K562 (cell line): ENCODE measurements around the gene KMT2D. TPM values are rescaled to one million over a fixed set of nuclear protein-coding genes. Genes with fewer than 3 reads are reported as not detected.

Experiments used
- ATAC-seq: fragments of 200-7000 bp; cut with Tn5 transposase; 3 replicates; pipeline ENCODE4 v1.9.1; 2020; ENCODE audit warnings: moderate library complexity
- BruUV-seq: library from RNA; stranded (reverse); fragments of 400-500 nt; replicated peaks from 2 replicates; lab custom pipeline; 2021; lab: Mats Ljungman, UMichigan
- CTCF ChIA-PET: fragments of 300-600 bp; formaldehyde crosslinking; extraction: SDS; loops from one replicate; lab custom pipeline; 2021; ENCODE audit warnings: low intra/inter-chr PET ratio; lab: Yijun Ruan, JAX
- POLR2A ChIA-PET: fragments of 300-600, 350-650 bp; sonication (Branson Sonifier 250); formaldehyde crosslinking; extraction: SDS; loops from one replicate; lab custom pipeline; 2021; ENCODE audit warnings: antibody characterized with exemption, inconsistent platforms; lab: Yijun Ruan, JAX
- DNase-seq, 4 experiments: peaks; one replicate each; pipeline versions ENCODE4 v3.0.0 to v3.0.0-alpha.2; 2011 to 2018; ENCODE audit warnings: low spot score in 3 of 4, mixed read lengths in 3 of 4; ENCODE audit errors: extremely low read depth in 1 of 4
- FAIRE-seq: peaks from 2 replicates; lab custom pipeline; 2011; peaks lifted over from hg19 to GRCh38; lab: Jason Lieb, UNC
- H2AFZ ChIP-seq: 2 replicates; pipeline ENCODE4 v1.6.0; 2011; ENCODE audit warnings: low read depth, low read length, control low read depth, inconsistent platforms
- H3K27ac ChIP-seq: fragments of 200-600 bp; 3 replicates; pipeline ENCODE4 v1.8.0; 2011; ENCODE audit warnings: low read depth, mild to moderate bottlenecking, control low read depth, inconsistent platforms, low read length, moderate library complexity, mixed read lengths; ENCODE audit errors: extremely low read depth
- H3K27me3 ChIP-seq, 2 experiments: fragments of 300-600 bp in 1 of 2; 2 replicates in 1 of 2; 3 replicates in 1 of 2; pipeline versions ENCODE4 v1.6.0 to v1.8.0; 2011; ENCODE audit warnings: inconsistent platforms in 2 of 2, low read length in 2 of 2, mild to moderate bottlenecking in 1 of 2, mixed read lengths in 1 of 2, moderate library complexity in 1 of 2; ENCODE audit not compliant: control insufficient read depth in 2 of 2, insufficient read depth in 2 of 2
- H3K36me3 ChIP-seq: fragments of 300-600 bp; 3 replicates; pipeline ENCODE4 v1.8.0; 2011; ENCODE audit warnings: mild to moderate bottlenecking, low read length, inconsistent platforms; ENCODE audit not compliant: control insufficient read depth, insufficient read depth
- H3K4me1 ChIP-seq, 2 experiments: fragments of 200-600 bp in 1 of 2; replicated peaks in 1 of 2; 2 replicates in 1 of 2; 3 replicates in 1 of 2; pipeline versions ENCODE4 v1.5.1 to v1.8.0; 2011; ENCODE audit warnings: inconsistent platforms in 2 of 2, low read length in 2 of 2, mild to moderate bottlenecking in 1 of 2, mixed read lengths in 1 of 2, moderate library complexity in 1 of 2; ENCODE audit not compliant: control insufficient read depth in 2 of 2, insufficient read depth in 2 of 2
- H3K4me2 ChIP-seq: 2 replicates; pipeline ENCODE4 v1.6.1; 2011; ENCODE audit warnings: low read length, control low read depth, inconsistent platforms, mixed read lengths; ENCODE audit not compliant: insufficient read depth
- H3K4me3 ChIP-seq: fragments of 200-600 bp; sonication (generic), shearing (Covaris generic); 2 replicates; pipeline ENCODE4 v1.5.1; 2016; ENCODE audit warnings: control low read depth, inconsistent platforms
- H3K79me2 ChIP-seq: fragments of 200-600 bp; 3 replicates; pipeline ENCODE4 v1.8.0; 2011; ENCODE audit warnings: low read length, inconsistent platforms; ENCODE audit not compliant: control insufficient read depth, insufficient read depth
- H3K9ac ChIP-seq, 2 experiments: 2 replicates each; pipeline versions ENCODE4 v1.6.0 to v1.6.1; 2011; ENCODE audit warnings: low read depth in 2 of 2, low read length in 2 of 2, control low read depth in 1 of 2, inconsistent platforms in 1 of 2, mild to moderate bottlenecking in 1 of 2, mixed read lengths in 1 of 2; ENCODE audit not compliant: insufficient read depth in 1 of 2
- H3K9me1 ChIP-seq: one replicate; pipeline ENCODE4 v1.6.0; 2011; ENCODE audit warnings: inconsistent platforms, mild to moderate bottlenecking, low read length, moderate library complexity; ENCODE audit not compliant: control insufficient read depth, insufficient read depth
- H3K9me3 ChIP-seq: replicated peaks from 2 replicates; pipeline ENCODE4 v1.5.1; 2011; ENCODE audit warnings: low read depth, low read length, inconsistent platforms; ENCODE audit not compliant: control insufficient read depth, insufficient read depth
- H4K20me1 ChIP-seq: replicated peaks from 2 replicates; pipeline ENCODE4 v1.6.1; 2011; ENCODE audit warnings: low read length, inconsistent platforms, mixed read lengths; ENCODE audit not compliant: control insufficient read depth, insufficient read depth
- BCL6 ChIP-seq: fragments of 250-450 bp; sonication (Bioruptor Pico); IDR thresholded peaks from 2 replicates; pipeline ENCODE4 v1.4.0; 2020
- CBFA2T3 ChIP-seq: fragments of 450-650 bp; IDR thresholded peaks from 2 replicates; pipeline ENCODE4 v1.6.1; 2017
- DIDO1 ChIP-seq: fragments of 450-650 bp; IDR thresholded peaks from 2 replicates; pipeline ENCODE4 v1.6.1; 2016; ENCODE audit warnings: low read depth, missing biosample characterization, missing genetic modification characterization
- EP400 ChIP-seq: fragments of 450-650 bp; IDR thresholded peaks from 2 replicates; pipeline ENCODE4 v1.6.1; 2017; ENCODE audit warnings: antibody characterized with exemption, mild to moderate bottlenecking, moderate library complexity
- MXI1 ChIP-seq: IDR thresholded peaks from 2 replicates; pipeline ENCODE4 v1.6.1; 2011; ENCODE audit warnings: low read depth, mild to moderate bottlenecking, improper control_type of control experiment, low read length
- PTTG1 ChIP-seq: fragments of 450-650 bp; IDR thresholded peaks from 2 replicates; pipeline ENCODE4 v1.6.1; 2016; ENCODE audit warnings: low read depth, mild to moderate bottlenecking, missing genetic modification characterization, missing compliant biosample characterization
- PYGO2 ChIP-seq: fragments of 450-650 bp; IDR thresholded peaks from 2 replicates; pipeline ENCODE4 v1.6.1; 2016; ENCODE audit warnings: mild to moderate bottlenecking, missing genetic modification characterization, moderate library complexity, missing compliant biosample characterization
- RBM14 ChIP-seq: fragments of 200-400 bp; formaldehyde crosslinking; IDR thresholded peaks from 2 replicates; pipeline ENCODE4 v1.6.1; 2018; ENCODE audit warnings: low read depth, mild to moderate bottlenecking, low read length, moderate library complexity, borderline replicate concordance; ENCODE audit not compliant: insufficient read depth
- SOX6 ChIP-seq: fragments of 450-650 bp; IDR thresholded peaks from 2 replicates; pipeline ENCODE4 v1.6.1; 2014; ENCODE audit warnings: mild to moderate bottlenecking
- ZBED1 ChIP-seq: IDR thresholded peaks from 2 replicates; pipeline ENCODE4 v1.6.1; 2014
- ZNF24 ChIP-seq: fragments of 450-650 bp; IDR thresholded peaks from 2 replicates; pipeline ENCODE4 v1.6.1; 2016
- ZNF551 ChIP-seq: fragments of 250-450 bp; sonication (Bioruptor Pico); IDR thresholded peaks from 2 replicates; pipeline ENCODE4 v1.5.0; 2021; ENCODE audit warnings: mild to moderate bottlenecking, moderate library complexity
- WGBS: fragments of 100-300 bp; shearing (Covaris generic); methylation state at CpG from one replicate; pipeline ENCODE4 v1.1.6; 2016; ENCODE audit warnings: low coverage, mixed read lengths; ENCODE audit not compliant: insufficient coverage; ENCODE audit errors: missing lambda C conversion rate; 5-methylcytosine and 5-hydroxymethylcytosine counted together
- in situ Hi-C: fragments of 300-500 bp; cut with MboI; formaldehyde crosslinking; loops from 4 replicates; pipeline ENCODE4 v1.15.0; 2018; ENCODE audit warnings: inconsistent platforms, mixed read lengths
- intact Hi-C: fragments of 100-400 bp; cut with micrococcal nuclease; formaldehyde crosslinking; loops from 2 replicates; pipeline ENCODE4 v1.14.2; 2022
- polyA plus RNA-seq, 8 experiments: library from polyadenylated mRNA; depleted of rRNA in 4 of 8; stranded (reverse) in 5 of 8; unstranded in 3 of 8; fragments of >200 nt; fragmentation: Nextera tagmentation in 2 of 8; fragmentation: Illumina TruSeq in 1 of 8; extraction: Ambion mirVana in 2 of 8; extraction: Trizol in 1 of 8; gene quantifications; 2 replicates each; pipeline versions ENCODE4 v1.2.1 to v1.2.3, GENCODE V29; 2011 to 2014; ENCODE audit warnings: inconsistent platforms in 1 of 8, missing spikeins in 1 of 8
- total RNA-seq, 7 experiments: library from RNA; depleted of rRNA in 6 of 7; stranded (reverse); fragments of >200 nt in 6 of 7; fragmentation: Illumina TruSeq in 2 of 7; extraction: Trizol in 2 of 7; gene quantifications; 2 replicates each; pipeline versions ENCODE4 v1.2.1 to v1.2.3, GENCODE V29; 2011 to 2021; ENCODE audit warnings: low replicate concordance in 1 of 7
- TF ChIP-seq, protein P1 (sequence below): fragments of 200-600 bp; sonication (generic); IDR thresholded peaks from one replicate; pipeline ENCODE4 v1.6.1; 2012; ENCODE audit warnings: mild to moderate bottlenecking, low read depth, low read length, inconsistent platforms

The KMT2D gene
- total and polyA plus RNA-seq, 9 of the 15 experiments (the other 6 are each of a cell fraction or from before 2014, with no cell fraction given), result 0.22 to 93.7 (median 13.7) TPM

DNA sequence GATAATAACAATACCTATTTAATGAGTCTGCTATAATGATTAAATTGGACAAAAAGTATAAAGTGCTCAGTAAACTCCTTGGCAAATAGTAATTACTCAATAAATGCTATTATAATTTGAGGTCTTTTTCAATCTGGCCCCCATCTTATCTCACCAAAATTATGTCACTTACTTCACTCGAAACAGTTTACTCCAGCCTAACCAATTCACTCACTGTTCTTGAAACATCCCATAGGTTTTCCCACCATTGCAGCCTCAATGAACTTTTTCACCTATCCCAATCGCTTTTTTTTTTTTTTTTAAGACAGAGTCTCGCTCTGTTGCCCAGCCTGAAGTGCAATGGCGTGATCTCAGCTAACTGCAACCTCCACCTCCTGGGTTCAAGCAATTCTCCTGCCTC, 24.6 kb downstream of the KMT2D start:
- WGBS, result 85% methylated on average over 2 of the region's 4 CpGs
- CTCF ChIA-PET, result no interaction called here
- Histone ChIP-seq H3K36me3 (peaks cover 97% of the 10 kb centered on the region; the same call in 2 of the 3 replicates), H4K20me1 (no peaks in the 10 kb centered on the region; the same call in 1 of the 2 replicates), H3K27ac (no peak overlapping the region), H3K27me3 (no peaks in the 10 kb centered on the region), H2AFZ (no peak overlapping the region), H3K4me1 (peaks cover 0 to 13% of the 10 kb centered on the region in 2 experiments; a peak in 1 of 5 replicates), H3K9me3 (no peaks in the 10 kb centered on the region), H3K4me2 (no peak overlapping the region), H3K4me3 (no peak overlapping the region), H3K9me1 (no peaks in the 10 kb centered on the region)
- intact Hi-C loops, result no loop called here
- DNase-seq, result no peak
- no peak for TF ChIP-seq ZNF24
- TF ChIP-seq, protein P1, sequence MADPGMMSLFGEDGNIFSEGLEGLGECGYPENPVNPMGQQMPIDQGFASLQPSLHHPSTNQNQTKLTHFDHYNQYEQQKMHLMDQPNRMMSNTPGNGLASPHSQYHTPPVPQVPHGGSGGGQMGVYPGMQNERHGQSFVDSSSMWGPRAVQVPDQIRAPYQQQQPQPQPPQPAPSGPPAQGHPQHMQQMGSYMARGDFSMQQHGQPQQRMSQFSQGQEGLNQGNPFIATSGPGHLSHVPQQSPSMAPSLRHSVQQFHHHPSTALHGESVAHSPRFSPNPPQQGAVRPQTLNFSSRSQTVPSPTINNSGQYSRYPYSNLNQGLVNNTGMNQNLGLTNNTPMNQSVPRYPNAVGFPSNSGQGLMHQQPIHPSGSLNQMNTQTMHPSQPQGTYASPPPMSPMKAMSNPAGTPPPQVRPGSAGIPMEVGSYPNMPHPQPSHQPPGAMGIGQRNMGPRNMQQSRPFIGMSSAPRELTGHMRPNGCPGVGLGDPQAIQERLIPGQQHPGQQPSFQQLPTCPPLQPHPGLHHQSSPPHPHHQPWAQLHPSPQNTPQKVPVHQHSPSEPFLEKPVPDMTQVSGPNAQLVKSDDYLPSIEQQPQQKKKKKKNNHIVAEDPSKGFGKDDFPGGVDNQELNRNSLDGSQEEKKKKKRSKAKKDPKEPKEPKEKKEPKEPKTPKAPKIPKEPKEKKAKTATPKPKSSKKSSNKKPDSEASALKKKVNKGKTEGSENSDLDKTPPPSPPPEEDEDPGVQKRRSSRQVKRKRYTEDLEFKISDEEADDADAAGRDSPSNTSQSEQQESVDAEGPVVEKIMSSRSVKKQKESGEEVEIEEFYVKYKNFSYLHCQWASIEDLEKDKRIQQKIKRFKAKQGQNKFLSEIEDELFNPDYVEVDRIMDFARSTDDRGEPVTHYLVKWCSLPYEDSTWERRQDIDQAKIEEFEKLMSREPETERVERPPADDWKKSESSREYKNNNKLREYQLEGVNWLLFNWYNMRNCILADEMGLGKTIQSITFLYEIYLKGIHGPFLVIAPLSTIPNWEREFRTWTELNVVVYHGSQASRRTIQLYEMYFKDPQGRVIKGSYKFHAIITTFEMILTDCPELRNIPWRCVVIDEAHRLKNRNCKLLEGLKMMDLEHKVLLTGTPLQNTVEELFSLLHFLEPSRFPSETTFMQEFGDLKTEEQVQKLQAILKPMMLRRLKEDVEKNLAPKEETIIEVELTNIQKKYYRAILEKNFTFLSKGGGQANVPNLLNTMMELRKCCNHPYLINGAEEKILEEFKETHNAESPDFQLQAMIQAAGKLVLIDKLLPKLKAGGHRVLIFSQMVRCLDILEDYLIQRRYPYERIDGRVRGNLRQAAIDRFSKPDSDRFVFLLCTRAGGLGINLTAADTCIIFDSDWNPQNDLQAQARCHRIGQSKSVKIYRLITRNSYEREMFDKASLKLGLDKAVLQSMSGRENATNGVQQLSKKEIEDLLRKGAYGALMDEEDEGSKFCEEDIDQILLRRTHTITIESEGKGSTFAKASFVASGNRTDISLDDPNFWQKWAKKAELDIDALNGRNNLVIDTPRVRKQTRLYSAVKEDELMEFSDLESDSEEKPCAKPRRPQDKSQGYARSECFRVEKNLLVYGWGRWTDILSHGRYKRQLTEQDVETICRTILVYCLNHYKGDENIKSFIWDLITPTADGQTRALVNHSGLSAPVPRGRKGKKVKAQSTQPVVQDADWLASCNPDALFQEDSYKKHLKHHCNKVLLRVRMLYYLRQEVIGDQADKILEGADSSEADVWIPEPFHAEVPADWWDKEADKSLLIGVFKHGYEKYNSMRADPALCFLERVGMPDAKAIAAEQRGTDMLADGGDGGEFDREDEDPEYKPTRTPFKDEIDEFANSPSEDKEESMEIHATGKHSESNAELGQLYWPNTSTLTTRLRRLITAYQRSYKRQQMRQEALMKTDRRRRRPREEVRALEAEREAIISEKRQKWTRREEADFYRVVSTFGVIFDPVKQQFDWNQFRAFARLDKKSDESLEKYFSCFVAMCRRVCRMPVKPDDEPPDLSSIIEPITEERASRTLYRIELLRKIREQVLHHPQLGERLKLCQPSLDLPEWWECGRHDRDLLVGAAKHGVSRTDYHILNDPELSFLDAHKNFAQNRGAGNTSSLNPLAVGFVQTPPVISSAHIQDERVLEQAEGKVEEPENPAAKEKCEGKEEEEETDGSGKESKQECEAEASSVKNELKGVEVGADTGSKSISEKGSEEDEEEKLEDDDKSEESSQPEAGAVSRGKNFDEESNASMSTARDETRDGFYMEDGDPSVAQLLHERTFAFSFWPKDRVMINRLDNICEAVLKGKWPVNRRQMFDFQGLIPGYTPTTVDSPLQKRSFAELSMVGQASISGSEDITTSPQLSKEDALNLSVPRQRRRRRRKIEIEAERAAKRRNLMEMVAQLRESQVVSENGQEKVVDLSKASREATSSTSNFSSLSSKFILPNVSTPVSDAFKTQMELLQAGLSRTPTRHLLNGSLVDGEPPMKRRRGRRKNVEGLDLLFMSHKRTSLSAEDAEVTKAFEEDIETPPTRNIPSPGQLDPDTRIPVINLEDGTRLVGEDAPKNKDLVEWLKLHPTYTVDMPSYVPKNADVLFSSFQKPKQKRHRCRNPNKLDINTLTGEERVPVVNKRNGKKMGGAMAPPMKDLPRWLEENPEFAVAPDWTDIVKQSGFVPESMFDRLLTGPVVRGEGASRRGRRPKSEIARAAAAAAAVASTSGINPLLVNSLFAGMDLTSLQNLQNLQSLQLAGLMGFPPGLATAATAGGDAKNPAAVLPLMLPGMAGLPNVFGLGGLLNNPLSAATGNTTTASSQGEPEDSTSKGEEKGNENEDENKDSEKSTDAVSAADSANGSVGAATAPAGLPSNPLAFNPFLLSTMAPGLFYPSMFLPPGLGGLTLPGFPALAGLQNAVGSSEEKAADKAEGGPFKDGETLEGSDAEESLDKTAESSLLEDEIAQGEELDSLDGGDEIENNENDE, result no peak
- TF ChIP-seq ZBED1, result no peak
- no peak for TF ChIP-seq ZNF551 (CRISPR knock-in tag)
- no peak for TF ChIP-seq PTTG1 (tag)
- no peak for TF ChIP-seq RBM14
- no peak for TF ChIP-seq EP400
- no peak for TF ChIP-seq BCL6
- no peak for TF ChIP-seq CBFA2T3
- no peak for TF ChIP-seq DIDO1 (tag)
- TF ChIP-seq MXI1, result no peak
- TF ChIP-seq PYGO2 (tag), result no peak
- no peak for TF ChIP-seq SOX6
- TF ChIP-seq, all 486 proteins: peak for 0
- Histone ChIP-seq H3K79me2 (no peaks in the 10 kb centered on the region), H3K9ac (no peak overlapping the region)
- ATAC-seq (no peak), FAIRE-seq (no peak)
- BruUV-seq, result no TSS peak
- in situ Hi-C loops, result no loop called here
- POLR2A ChIA-PET, result interaction anchor here (0.7 to 12.9 kb wide), 4 partner anchors 9 to 17 kb away, joined by 3 to 78 read pairs (median 7); partner anchors contain the start of gene PRKAG1
